Stimulated activated effector memory CD8-positive, alpha-beta T cell treated with anti-CD3 and anti-CD28 coated beads, Interleukin-12 subunit alpha, Interleukin-12 subunit beta, amount 100 ng/mL, for 72 hours (primary cell): ENCODE measurements around the gene TRIM33.
"Not testable (repeated sequence)": the region's sequence is repeated elsewhere in the genome, so short reads cannot be mapped to it uniquely, and the experiment has no call there.

Source experiments
- ATAC-seq: fragments of 150-1000 bp; cut with Tn5 transposase; 2 replicates; pipeline ENCODE4 v1.10.0; 2021
- DNase-seq, 2 donors: peaks; one replicate each; pipeline ENCODE4 v3.0.0; 2021 to 2022; ENCODE audit warnings: low spot score in 2 of 2
- H3K27ac Mint-ChIP-seq: one replicate; pipeline ENCODE4 v1.8.0; 2022; ENCODE audit warnings: mild to moderate bottlenecking, mixed read lengths
- H3K36me3 Mint-ChIP-seq: one replicate; pipeline ENCODE4 v1.8.0; 2022; ENCODE audit warnings: mild to moderate bottlenecking, mixed read lengths
- H3K4me1 Mint-ChIP-seq: one replicate; pipeline ENCODE4 v1.8.0; 2022; ENCODE audit warnings: mixed read lengths
- H3K4me3 Mint-ChIP-seq: one replicate; pipeline ENCODE4 v1.8.0; 2022; ENCODE audit warnings: mild to moderate bottlenecking, mixed read lengths
- H3K9me3 Mint-ChIP-seq: one replicate; pipeline ENCODE4 v1.8.0; 2022; ENCODE audit warnings: mixed read lengths

Gene TRIM33

DNA sequence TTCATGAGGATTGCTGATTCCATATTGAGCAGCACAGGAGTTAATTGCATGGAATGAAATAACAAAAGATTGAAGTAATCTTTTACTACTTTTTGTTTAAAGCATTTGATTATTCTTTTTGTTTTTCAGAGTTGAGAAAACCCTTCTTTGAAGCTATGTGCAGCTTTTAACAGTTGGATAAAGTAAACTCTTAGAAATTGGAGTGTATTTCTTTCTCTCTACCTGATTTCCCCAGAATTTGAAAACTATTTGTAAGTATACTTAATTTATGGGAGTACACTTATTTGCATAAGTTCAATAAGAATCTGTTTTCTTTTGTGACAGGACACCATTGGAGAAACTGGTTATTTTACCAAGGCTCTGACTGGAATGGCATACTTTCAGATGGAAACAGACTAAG, 133.6 kb downstream of the TRIM33 start:
- Mint-ChIP-seq H3K9me3 (peaks cover 10% of the 10 kb centered on the region), H3K4me3 (no peak overlapping the region)

DNA sequence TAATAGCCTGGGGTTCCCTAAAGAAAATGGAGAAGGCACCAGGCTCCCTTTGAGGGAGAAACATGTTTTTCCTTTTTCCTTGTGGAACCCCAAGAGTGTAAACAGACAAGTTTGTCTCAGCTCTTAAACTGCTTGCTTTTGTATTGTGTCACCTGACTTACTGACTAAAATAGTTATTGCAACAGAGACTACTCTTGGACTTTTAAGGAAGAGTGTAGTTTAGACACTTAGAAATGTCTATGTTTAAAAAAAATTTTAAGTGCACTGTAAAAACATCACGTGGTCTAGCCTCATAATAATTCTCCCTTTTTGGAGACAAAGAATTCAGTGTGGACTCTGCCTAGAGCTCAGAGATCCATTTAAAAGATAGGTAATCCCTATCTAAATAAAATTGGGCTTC, 141.1 kb downstream of the TRIM33 start:
- Mint-ChIP-seq H3K36me3 (no peaks in the 10 kb centered on the region), H3K9me3 (no peaks in the 10 kb centered on the region), H3K4me1 (no peaks in the 10 kb centered on the region), H3K4me3 (no peak overlapping the region), H3K27ac (no peak overlapping the region)
- DNase-seq: no peak
- ATAC-seq: no peak

More for the DNA sequence above, 133.6 kb downstream of the TRIM33 start:
- Mint-ChIP-seq H3K27ac (no peak overlapping the region), H3K36me3 (no peaks in the 10 kb centered on the region), H3K4me1 (no peaks in the 10 kb centered on the region)
- DNase-seq (no peak), ATAC-seq (no peak)

DNA sequence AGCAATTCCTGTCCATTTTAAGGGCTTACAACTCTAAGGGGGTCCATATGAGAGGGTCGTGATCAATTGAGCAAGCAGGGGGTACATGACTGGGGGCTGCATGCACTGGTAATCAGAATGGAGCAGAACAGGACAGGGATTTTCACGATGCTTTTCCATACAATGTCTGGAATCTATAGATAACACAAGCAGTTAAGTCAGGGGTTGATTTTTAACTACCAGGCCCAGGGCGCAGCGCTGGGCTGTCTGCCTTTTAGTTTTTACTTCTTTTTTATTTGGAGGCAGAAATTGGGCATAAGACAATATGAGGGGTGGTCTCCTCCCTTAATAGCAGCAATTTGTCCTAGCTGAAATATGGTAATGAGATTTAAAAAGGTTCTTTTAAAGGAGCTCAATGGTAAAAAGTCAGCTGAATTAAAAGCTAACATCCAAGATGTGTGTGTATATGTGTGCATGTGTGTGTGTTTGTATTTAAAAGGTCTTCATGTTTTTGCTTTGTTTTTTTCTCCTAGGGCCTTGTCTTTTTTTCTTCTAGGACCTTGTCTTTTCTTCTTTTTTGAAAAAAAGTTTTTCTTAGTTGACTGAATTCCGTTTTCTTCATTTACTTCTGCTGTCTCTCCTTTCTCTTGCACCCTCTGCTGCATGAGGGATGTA, 141.6 kb downstream of the TRIM33 start:
- H3K4me3 Mint-ChIP-seq, ATAC-seq, H3K36me3 Mint-ChIP-seq, DNase-seq, H3K4me1 Mint-ChIP-seq, H3K9me3 Mint-ChIP-seq, H3K27ac Mint-ChIP-seq: not testable (repeated sequence)

DNA sequence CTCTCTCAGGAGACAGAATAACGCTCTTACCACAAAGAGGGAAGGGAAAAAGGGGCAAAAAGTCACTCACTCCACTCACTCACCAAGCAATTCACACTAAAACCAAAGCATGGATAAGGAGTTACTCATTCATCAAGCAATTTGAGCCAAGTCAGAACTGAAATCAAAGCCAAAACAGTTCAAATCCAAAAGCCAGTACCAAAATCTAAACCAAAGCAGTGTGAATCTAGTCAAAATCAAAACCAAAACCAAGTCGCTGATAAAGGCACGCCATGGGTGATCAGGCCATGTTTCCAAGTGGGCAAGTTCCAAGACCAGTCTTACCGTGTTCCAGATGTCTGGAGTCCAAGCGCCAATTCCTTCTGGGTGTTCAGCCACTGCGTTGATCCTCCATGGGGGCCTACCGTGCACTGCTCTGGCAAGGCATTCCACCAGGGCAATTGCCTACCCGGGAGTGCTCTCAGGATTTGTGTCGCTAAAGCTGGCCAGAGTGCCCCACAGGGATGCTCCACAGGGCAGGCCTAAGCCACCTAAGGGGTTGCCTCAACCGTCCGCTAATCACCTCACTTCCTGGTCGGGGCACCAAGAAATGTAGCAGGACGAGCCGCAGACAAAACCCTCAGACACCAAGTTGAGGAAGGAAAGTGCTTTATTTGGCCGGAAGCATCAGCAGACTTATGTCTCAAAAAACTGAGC, 142.3 kb downstream of the TRIM33 start:
- Mint-ChIP-seq H3K36me3 (no peaks in the 10 kb centered on the region), H3K4me3 (no peak overlapping the region), H3K4me1 (no peaks in the 10 kb centered on the region), H3K27ac (no peak overlapping the region), H3K9me3 (no peaks in the 10 kb centered on the region)
- no peak for ATAC-seq
- no peak for DNase-seq

DNA sequence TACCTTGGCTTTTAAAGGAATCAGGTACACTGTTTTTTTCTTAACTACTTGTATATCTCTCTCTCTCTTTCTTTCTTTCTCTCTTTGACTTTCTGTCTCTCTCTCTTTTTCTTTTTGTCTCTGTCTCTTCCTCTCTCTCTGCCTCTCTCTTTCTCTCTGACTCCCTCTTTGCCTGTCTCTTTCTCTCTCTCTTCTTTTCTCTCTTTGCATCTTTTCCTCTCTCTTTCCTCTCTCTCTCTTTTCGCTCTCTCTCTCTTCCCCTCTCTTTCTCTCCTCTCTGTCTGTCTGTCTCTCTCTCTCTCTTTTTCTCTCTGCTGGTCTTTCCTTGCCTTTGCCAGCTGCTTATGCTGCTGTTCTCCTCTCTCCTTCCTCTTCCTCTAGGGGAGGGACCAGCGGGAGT, 143.2 kb downstream of the TRIM33 start:
- H3K36me3 Mint-ChIP-seq: no peaks in the 10 kb centered on the region
- H3K4me3 Mint-ChIP-seq: no peak overlapping the region

DNA sequence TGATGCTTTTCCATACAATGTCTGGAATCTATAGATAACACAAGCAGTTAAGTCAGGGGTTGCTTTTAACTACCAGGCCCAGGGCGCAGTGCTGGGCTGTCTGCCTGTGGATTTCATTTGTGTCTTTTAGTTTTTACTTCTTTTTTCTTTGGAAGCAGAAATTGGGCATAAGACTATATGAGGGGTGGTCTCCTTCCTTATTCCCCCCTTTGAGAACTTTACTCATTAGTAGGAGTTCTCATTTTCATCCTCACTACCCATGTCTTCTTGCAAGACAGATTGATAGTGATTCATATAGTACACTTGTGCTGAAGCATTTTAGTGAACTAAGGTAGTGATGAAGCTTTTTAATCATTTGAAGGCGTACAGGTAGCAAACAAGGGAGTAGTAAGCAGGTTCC, 147.8 kb downstream of the TRIM33 start:
- not testable (repeated sequence) for H3K36me3 Mint-ChIP-seq, H3K4me1 Mint-ChIP-seq, ATAC-seq, DNase-seq, H3K9me3 Mint-ChIP-seq, H3K27ac Mint-ChIP-seq, H3K4me3 Mint-ChIP-seq

More for the DNA sequence above, 143.2 kb downstream of the TRIM33 start:
- ATAC-seq (no peak), DNase-seq (no peak)
- Mint-ChIP-seq H3K27ac (peak overlapping the region; percentile 1), H3K9me3 (no peaks in the 10 kb centered on the region), H3K4me1 (no peaks in the 10 kb centered on the region)

DNA sequence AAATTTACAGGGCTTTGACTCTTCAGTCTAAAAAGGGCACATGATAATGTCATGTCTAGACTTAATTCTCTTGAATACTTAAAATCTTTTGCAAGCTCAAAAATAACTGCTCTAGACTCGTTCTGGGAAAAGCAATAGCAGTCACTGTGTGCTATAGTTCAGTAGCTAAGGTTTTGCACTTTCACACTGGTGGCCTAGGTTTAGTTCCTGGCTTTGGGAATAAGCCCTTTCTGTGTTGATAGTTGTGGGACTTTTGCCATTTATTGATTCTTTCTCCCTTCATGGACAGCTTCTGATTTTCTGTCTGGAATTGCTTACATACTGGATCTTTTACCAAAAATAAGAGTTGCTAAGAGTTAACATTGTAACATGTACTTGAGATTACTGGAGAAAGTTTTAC, 151.2 kb downstream of the TRIM33 start:
- Mint-ChIP-seq H3K27ac (no peak overlapping the region), H3K9me3 (no peaks in the 10 kb centered on the region), H3K36me3 (no peaks in the 10 kb centered on the region), H3K4me3 (no peak overlapping the region), H3K4me1 (no peaks in the 10 kb centered on the region)
- peak in 1 of 2 donors; percentile 15 for DNase-seq
- ATAC-seq: no peak

DNA sequence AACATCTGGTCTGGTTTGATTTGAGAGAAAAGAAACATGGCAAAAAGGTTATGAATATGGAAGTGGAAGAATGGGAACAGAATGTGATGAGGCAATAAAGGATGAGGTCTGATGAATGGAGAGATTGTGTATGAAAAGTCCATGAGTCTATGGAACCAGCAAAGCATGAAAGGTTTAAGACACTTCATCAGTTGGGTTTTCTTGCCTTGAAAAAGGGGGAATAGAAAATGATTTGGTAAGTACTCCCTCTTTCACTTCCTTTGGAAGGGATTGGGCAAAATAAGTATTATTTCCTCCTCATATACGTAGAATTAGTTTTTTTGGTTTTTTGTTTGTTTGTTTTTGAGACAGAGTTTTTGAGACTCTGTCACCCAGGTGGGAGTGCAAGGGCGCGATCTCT, 155.8 kb downstream of the TRIM33 start:
- DNase-seq (no peak), ATAC-seq (no peak)
- Mint-ChIP-seq H3K9me3 (no peaks in the 10 kb centered on the region), H3K4me3 (no peak overlapping the region), H3K36me3 (no peaks in the 10 kb centered on the region), H3K4me1 (peaks cover 7% of the 10 kb centered on the region), H3K27ac (no peak overlapping the region)

DNA sequence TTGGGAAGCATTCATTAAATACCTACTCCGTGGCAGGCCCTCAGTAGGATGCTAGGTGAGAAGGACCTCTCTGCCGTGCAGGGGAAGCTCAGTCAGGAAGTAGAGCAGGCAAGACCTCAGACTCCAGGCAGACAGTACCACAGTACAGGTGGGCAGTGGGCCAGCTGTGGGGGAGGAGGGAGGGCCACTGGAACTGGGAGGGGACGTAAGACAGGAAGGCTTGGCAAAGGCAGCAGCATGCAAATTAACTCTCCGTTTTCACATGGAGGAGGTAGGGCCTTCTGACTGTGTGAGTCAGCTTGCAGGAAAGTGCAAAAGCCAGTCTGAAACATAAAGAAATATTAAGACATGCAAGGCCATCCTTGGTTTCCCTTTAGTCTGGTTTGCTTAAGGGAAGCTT, 157.7 kb downstream of the TRIM33 start:
- Mint-ChIP-seq H3K4me1 (peaks cover 7% of the 10 kb centered on the region), H3K27ac (peak overlapping the region; percentile 70), H3K36me3 (no peaks in the 10 kb centered on the region), H3K4me3 (no peak overlapping the region), H3K9me3 (no peaks in the 10 kb centered on the region)
- no peak for ATAC-seq
- no peak for DNase-seq

DNA sequence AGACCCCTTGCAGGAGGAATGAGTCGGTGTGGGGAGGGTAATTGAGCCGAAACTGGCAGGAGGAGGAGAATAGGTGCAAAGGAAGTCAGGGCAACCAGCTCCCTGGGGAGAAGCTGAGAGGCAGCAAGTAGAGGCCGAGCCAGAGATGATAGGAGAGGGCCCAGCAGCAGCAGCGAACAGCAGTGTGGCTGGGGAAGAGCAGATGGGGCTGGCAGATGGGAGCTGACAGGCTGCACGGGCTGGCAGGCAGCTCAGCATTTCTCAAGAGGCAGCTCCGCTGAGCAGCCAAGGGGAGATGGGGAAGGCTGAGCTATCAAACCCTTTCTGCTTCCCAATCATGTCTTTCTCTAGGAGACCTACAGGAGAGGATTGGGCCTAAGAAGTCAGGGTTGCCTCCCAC, 158.2 kb downstream of the TRIM33 start:
- Mint-ChIP-seq H3K36me3 (no peaks in the 10 kb centered on the region), H3K27ac (peak overlapping the region; percentile 70)

DNA sequence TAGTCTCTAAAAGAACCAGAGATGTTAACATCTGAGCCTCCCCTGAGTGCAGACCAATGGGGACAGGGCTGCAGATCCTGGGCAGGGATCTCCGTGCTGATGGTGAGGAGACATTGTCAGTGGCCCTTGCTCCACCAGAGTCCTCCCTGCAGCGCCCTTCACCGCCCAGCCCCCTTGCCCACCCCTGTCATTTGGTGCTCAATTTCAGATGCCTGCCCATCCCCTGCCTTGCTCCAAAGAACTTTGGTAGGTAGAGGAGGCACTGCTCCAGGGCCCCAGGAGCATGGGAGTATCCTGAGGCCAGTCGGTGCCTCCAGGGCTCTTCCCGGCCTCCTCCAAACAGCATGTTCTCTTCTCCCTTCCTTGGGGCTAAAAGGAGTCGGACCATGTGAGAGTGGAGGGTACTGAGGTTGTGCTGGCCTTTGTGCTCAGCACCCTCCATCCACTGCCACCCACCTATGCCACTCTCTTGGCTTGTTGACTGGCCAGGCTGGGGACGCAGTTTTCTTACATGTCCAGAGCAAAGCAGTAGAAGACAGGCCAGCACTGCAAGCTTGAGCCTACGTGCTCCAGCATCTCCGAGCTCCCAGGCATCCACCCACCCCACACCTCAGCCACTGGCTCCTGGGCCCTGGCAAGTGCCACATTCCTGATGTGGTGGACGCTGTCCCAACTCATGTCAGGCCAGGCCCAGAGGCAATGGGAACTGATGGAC, 160.1 kb downstream of the TRIM33 start:
- no peaks in the 10 kb centered on the region for H3K36me3 Mint-ChIP-seq
- no peak overlapping the region for H3K4me3 Mint-ChIP-seq
- no peak for DNase-seq
- peaks cover 24% of the 10 kb centered on the region for H3K4me1 Mint-ChIP-seq
- no peak overlapping the region for H3K27ac Mint-ChIP-seq
- ATAC-seq: no peak
- H3K9me3 Mint-ChIP-seq: no peaks in the 10 kb centered on the region

More for the DNA sequence above, 158.2 kb downstream of the TRIM33 start:
- no peaks in the 10 kb centered on the region for H3K9me3 Mint-ChIP-seq
- ATAC-seq (peak; percentile 22), DNase-seq (no peak)
- H3K4me1 Mint-ChIP-seq: peaks cover 7% of the 10 kb centered on the region
- no peak overlapping the region for H3K4me3 Mint-ChIP-seq

DNA sequence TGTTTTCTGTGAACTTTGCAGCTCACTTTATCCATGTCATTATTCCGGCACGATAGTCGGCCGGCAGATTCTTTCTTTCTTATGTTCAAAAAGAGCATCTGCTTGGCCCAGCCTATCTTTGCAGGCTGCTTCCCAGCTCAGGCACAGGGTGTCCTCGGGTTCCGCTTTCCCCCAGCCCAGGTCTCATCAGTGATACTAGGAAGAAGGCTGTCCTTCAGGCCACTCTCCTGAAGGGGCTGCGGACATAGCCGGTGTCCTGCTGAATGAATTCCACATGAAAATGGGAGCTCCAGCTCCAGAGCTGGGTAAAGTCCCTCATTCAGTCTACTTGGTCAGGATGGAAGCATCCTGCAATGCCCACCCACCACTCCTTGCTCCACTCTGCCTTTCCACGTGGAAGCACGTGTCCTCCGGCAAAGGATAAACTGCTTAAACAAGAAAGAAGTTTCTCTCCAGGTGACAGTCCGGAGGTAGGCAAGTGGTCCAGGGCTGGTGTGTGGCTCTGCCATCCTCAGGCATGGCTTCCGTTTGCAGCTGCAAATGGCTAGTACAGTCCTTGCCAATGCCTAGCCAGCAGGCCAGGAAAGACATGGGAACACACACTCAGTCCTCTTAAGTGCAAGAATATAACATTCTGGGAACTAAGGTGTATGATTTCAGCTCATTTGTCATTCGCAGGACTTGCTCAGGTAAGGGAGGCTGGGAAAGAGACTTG, 161.0 kb downstream of the TRIM33 start:
- Mint-ChIP-seq H3K4me3 (no peak overlapping the region), H3K36me3 (no peaks in the 10 kb centered on the region), H3K4me1 (peaks cover 31% of the 10 kb centered on the region), H3K27ac (no peak overlapping the region), H3K9me3 (no peaks in the 10 kb centered on the region)
- no peak for DNase-seq
- ATAC-seq: no peak

DNA sequence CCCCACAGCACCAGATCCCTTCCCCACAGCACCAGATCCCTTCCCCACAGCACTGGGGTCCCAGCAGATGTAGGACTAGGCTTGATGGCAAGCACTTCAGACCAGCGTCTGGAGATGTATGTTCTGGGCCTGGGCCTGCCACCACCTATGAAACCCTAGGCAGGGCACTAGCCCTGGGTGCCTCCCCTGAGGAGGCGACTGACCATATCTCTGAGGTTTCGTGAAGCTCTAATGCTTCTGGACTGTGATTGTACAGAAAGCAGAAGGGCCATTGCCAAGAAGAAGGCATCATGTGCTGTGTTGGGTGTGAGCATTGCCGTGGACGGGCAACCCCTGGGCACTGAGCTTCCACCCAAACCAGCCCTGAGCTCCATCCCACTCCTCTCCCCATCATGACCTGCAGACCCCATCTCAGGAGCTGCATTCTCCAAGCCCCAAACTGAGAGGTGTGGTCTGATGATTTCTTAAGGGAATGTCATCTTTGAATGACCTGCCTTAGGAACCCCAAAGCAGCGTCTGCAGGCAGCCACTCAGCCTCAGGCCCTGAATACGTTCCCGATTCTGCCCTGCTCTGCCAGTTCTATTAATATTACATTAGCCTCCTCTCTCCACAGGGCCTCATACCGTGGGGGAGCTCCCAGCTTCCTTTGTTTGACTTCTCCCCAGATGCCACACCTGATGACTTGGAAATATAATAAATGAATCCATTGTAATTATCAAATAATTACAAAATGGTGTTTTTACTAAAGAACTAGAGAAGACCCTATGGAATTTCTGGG, 163.4 kb downstream of the TRIM33 start:
- Mint-ChIP-seq H3K4me3 (no peak overlapping the region), H3K36me3 (no peaks in the 10 kb centered on the region), H3K27ac (no peak overlapping the region), H3K4me1 (peaks cover 31% of the 10 kb centered on the region), H3K9me3 (no peaks in the 10 kb centered on the region)
- DNase-seq (no peak), ATAC-seq (no peak)

DNA sequence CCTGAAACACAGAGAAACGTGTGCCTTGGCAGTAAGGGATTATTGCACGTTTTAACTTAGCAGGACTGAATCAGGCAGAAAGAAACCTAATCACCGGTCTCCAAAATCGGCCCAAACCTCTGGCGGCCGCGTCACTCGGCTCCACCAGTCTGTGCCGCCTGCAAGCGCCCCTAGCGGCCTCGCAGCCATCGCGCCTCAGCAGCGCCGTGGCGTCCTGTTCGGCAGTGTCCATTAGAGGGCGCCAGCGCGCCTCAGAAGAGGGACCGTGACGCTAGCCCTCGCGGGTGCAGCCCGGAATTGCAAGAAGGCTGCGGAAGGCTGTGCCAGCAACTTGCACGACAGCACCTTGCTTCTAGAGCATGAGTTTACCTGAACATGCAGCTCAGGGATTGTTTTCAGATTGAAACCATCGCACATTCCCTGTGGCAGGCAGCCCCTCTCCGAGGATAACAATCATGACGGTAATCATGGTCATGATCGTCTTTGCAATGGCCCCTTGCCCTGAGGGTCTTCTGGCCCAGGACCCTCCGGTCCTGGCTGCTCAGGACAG, 164.4 kb downstream of the TRIM33 start:
- DNase-seq: peak; percentile 99 to 100
- H3K9me3 Mint-ChIP-seq: no peaks in the 10 kb centered on the region
- ATAC-seq: peak; percentile 97
- H3K4me3 Mint-ChIP-seq: peak overlapping the region; percentile 85
- H3K36me3 Mint-ChIP-seq: no peaks in the 10 kb centered on the region
- H3K27ac Mint-ChIP-seq: peak overlapping the region; percentile 95
- H3K4me1 Mint-ChIP-seq: peaks cover 40% of the 10 kb centered on the region
